BE2C (cell line): ENCODE measurements around the gene EPM2AIP1. TPM values are rescaled to one million over a fixed set of nuclear protein-coding genes. Genes with fewer than 3 reads are reported as not detected.
"Not testable (repeated sequence)": the region's sequence is repeated elsewhere in the genome, so short reads cannot be mapped to it uniquely, and the experiment has no call there.

ENCODE experiments used
- DNase-seq: peaks from one replicate; pipeline ENCODE4 v3.0.0-alpha.2; 2020
- H3K27me3 ChIP-seq: fragments of 250-450 bp; sonication (Bioruptor Pico); 2 replicates; pipeline ENCODE4 v1.5.1; 2020; ENCODE audit warnings: mild to moderate bottlenecking
- H3K36me3 ChIP-seq: fragments of 250-450 bp; sonication (Bioruptor Pico); 2 replicates; pipeline ENCODE4 v1.5.1; 2020; ENCODE audit warnings: mild to moderate bottlenecking
- H3K4me1 ChIP-seq: fragments of 250-450 bp; sonication (Bioruptor Pico); 2 replicates; pipeline ENCODE4 v1.5.1; 2020
- H3K4me3 ChIP-seq: 2 replicates; pipeline ENCODE4 v1.5.1; 2011; ENCODE audit warnings: low read depth, low read length
- H3K9me3 ChIP-seq: fragments of 250-450 bp; sonication (Bioruptor Pico); 2 replicates; pipeline ENCODE4 v1.5.1; 2020
- CTCF ChIP-seq: IDR thresholded peaks from 2 replicates; pipeline ENCODE4 v1.5.1; 2012; ENCODE audit warnings: mild to moderate bottlenecking, low read depth, low read length
- polyA plus RNA-seq: library from polyadenylated mRNA; unstranded; fragments of >200 nt; gene quantifications from one replicate; pipeline ENCODE4 v1.2.1, GENCODE V29; 2012; ENCODE audit warnings: low read depth, missing spikeins; ENCODE audit not compliant: insufficient read length, insufficient read depth

The EPM2AIP1 gene
- polyA plus RNA-seq = 11.5 TPM

- Histone ChIP-seq H3K9me3 (no peaks in the 10 kb centered on the region), H3K4me1 (no peaks in the 10 kb centered on the region), H3K27me3 (no peaks in the 10 kb centered on the region), H3K4me3 (peak within 1 kb of the TSS; percentile 95), H3K36me3 (peaks cover 2% of the 10 kb centered on the region; the same call in 1 of the 2 replicates)
- DNase-seq = peak; percentile 93
- TF ChIP-seq CTCF = no peak; the same call in 1 of the 2 replicates
These were observed at the start of gene EPM2AIP1 for GRCh38 chr3:36992806-36993325. Gene EPM2AIP1, minus strand, starts transcription at chr3:36993131. Its CDS starts 54 bp downstream, at chr3:36993077.

- not testable (repeated sequence) for DNase-seq, H3K9me3 ChIP-seq, H3K36me3 ChIP-seq, H3K4me3 ChIP-seq, H3K27me3 ChIP-seq, H3K4me1 ChIP-seq
These were observed 49.8 kb upstream of the EPM2AIP1 start for GRCh38 chr3:37042712-37043111.

- H3K4me1 ChIP-seq = no peaks in the 10 kb centered on the region
- H3K27me3 ChIP-seq = no peaks in the 10 kb centered on the region
- peaks cover 8% of the 10 kb centered on the region for H3K36me3 ChIP-seq
- H3K9me3 ChIP-seq = no peaks in the 10 kb centered on the region
- TF ChIP-seq CTCF = no peak
- no peak for DNase-seq
- no peak overlapping the region for H3K4me3 ChIP-seq
These were observed 48.7 kb upstream of the EPM2AIP1 start for GRCh38 chr3:37041546-37042195.

GRCh38 chr3:37040231-37040630, 47.3 kb upstream of the EPM2AIP1 start:
- Histone ChIP-seq H3K4me1 (no peaks in the 10 kb centered on the region), H3K36me3 (peaks cover 13% of the 10 kb centered on the region), H3K9me3 (no peaks in the 10 kb centered on the region), H3K27me3 (no peaks in the 10 kb centered on the region), H3K4me3 (no peak overlapping the region)
- TF ChIP-seq CTCF = no peak
- DNase-seq = no peak

GRCh38 chr3:37039161-37039846, 46.4 kb upstream of the EPM2AIP1 start:
- Histone ChIP-seq H3K27me3 (no peaks in the 10 kb centered on the region), H3K9me3 (no peaks in the 10 kb centered on the region), H3K4me1 (no peaks in the 10 kb centered on the region), H3K4me3 (no peak overlapping the region), H3K36me3 (peaks cover 13% of the 10 kb centered on the region)
- TF ChIP-seq CTCF = no peak
- no peak for DNase-seq

GRCh38 chr3:37037352-37037751, 44.4 kb upstream of the EPM2AIP1 start:
- no peaks in the 10 kb centered on the region for H3K27me3 ChIP-seq
- peaks cover 13% of the 10 kb centered on the region for H3K36me3 ChIP-seq
- H3K4me3 ChIP-seq = no peak overlapping the region
- no peak for DNase-seq
- no peaks in the 10 kb centered on the region for H3K9me3 ChIP-seq
- TF ChIP-seq CTCF = no peak
- no peaks in the 10 kb centered on the region for H3K4me1 ChIP-seq
